DOHH2 (cell line): ENCODE measurements around the gene EID1.

Experiments
- H3F3A ChIP-seq: fragments of 200-600 bp; sonication (generic), shearing (Covaris generic); 2 replicates; pipeline ENCODE4 v1.6.0; 2016; ENCODE audit warnings: antibody characterized with exemption, mild to moderate bottlenecking; ENCODE audit not compliant: control insufficient read depth, insufficient read depth
- H3K27ac ChIP-seq: fragments of 200-600 bp; sonication (generic); 2 replicates; pipeline ENCODE4 v1.5.1; 2014; ENCODE audit warnings: low read depth, mild to moderate bottlenecking, low read length, moderate library complexity
- H3K27me3 ChIP-seq: fragments of 200-600 bp; sonication (generic); 2 replicates; pipeline ENCODE4 v1.6.1; 2014; ENCODE audit warnings: mild to moderate bottlenecking, low read length, mixed read lengths; ENCODE audit not compliant: control insufficient read depth
- H3K36me3 ChIP-seq: fragments of 200-600 bp; sonication (generic); 2 replicates; pipeline ENCODE4 v1.6.1; 2014; ENCODE audit warnings: mild to moderate bottlenecking, low read length, moderate library complexity, mixed read lengths; ENCODE audit not compliant: control insufficient read depth
- H3K4me1 ChIP-seq: fragments of 200-600 bp; sonication (generic); 2 replicates; pipeline ENCODE4 v1.6.1; 2014; ENCODE audit warnings: mild to moderate bottlenecking, low read length, mixed read lengths; ENCODE audit not compliant: control insufficient read depth
- H3K4me2 ChIP-seq: fragments of 200-600 bp; sonication (generic); 2 replicates; pipeline ENCODE4 v1.6.0; 2014; ENCODE audit warnings: mild to moderate bottlenecking, low read length, moderate library complexity
- H3K4me3 ChIP-seq: fragments of 200-600 bp; sonication (generic); 2 replicates; pipeline ENCODE4 v1.5.1; 2014; ENCODE audit warnings: mild to moderate bottlenecking, low read length, mixed read lengths
- H3K79me2 ChIP-seq: fragments of 200-600 bp; sonication (generic); 2 replicates; pipeline ENCODE4 v1.6.1; 2014; ENCODE audit warnings: mild to moderate bottlenecking, low read length, mixed read lengths; ENCODE audit not compliant: control insufficient read depth
- H3K9me2 ChIP-seq: fragments of 200-600 bp; sonication (generic); replicated peaks from 2 replicates; pipeline ENCODE4 v1.6.1; 2014; ENCODE audit warnings: mild to moderate bottlenecking, low read length, mixed read lengths; ENCODE audit not compliant: control insufficient read depth
- H3K9me3 ChIP-seq: fragments of 200-600 bp; sonication (generic); 2 replicates; pipeline ENCODE4 v1.6.1; 2014; ENCODE audit warnings: antibody characterized with exemption, low read length, mixed read lengths; ENCODE audit not compliant: control insufficient read depth, insufficient read depth
- H4K20me1 ChIP-seq: fragments of 200-600 bp; sonication (generic); 2 replicates; pipeline ENCODE4 v1.6.0; 2014; ENCODE audit warnings: low read depth, mild to moderate bottlenecking, antibody characterized with exemption, low read length, moderate library complexity; ENCODE audit not compliant: control insufficient read depth, insufficient read depth
- CTCF ChIP-seq: fragments of 200-600 bp; sonication (generic); IDR thresholded peaks from one replicate; pipeline ENCODE4 v1.5.1; 2014; ENCODE audit warnings: antibody characterized with exemption, mild to moderate bottlenecking, low read depth, low read length; ENCODE audit not compliant: poor library complexity, severe bottlenecking
- EZH2phosphoT487 ChIP-seq: fragments of 200-600 bp; sonication (generic); IDR thresholded peaks from 2 replicates; pipeline ENCODE4 v1.6.1; 2017; ENCODE audit warnings: borderline replicate concordance, mild to moderate bottlenecking, antibody characterized with exemption, low read length, moderate library complexity, mixed read lengths

EID1 gene

DNA sequence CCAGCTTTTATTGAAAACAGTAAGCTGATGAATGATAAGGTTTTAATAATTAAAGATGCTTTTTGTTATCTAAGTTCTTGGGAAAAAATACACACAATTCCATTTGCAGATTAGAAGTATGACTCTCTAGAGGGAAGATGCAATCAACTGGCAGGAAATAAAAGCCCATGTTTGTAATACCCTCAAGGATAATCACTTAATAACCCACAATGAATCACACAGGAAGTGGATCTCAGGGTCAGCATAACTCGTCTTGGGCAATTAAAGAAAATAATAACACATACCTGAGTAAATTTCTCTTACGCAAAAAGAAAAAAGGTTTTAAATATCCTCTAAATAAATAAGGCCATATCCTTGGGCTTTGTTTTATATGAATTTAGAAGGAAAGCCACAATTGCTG is 9.4 kb upstream of the EID1 start:
- TF ChIP-seq EZH2phosphoT487 (no peak), CTCF (no peak)
- no peaks in the 10 kb centered on the region for H3K79me2 ChIP-seq

GRCh38 chr15:48869966-48870365 is 8.0 kb upstream of the EID1 start:
- Histone ChIP-seq H3K36me3 (no peaks in the 10 kb centered on the region), H4K20me1 (no peaks in the 10 kb centered on the region), H3K79me2 (no peaks in the 10 kb centered on the region), H3K9me2 (no peaks in the 10 kb centered on the region), H3K4me1 (no peaks in the 10 kb centered on the region), H3K27ac (no peak overlapping the region), H3K9me3 (no peaks in the 10 kb centered on the region), H3K27me3 (peaks cover 9% of the 10 kb centered on the region; the same call in 1 of the 2 replicates), H3F3A (no peaks in the 10 kb centered on the region), H3K4me3 (no peak overlapping the region), H3K4me2 (no peak overlapping the region)
- TF ChIP-seq CTCF (no peak), EZH2phosphoT487 (no peak)

More for the DNA sequence above, 9.4 kb upstream of the EID1 start:
- H3K36me3 ChIP-seq, result no peaks in the 10 kb centered on the region
- no peak overlapping the region for H3K4me2 ChIP-seq
- H3F3A ChIP-seq, result no peaks in the 10 kb centered on the region
- no peaks in the 10 kb centered on the region for H3K4me1 ChIP-seq
- H4K20me1 ChIP-seq, result no peaks in the 10 kb centered on the region
- H3K27me3 ChIP-seq, result peaks cover 9% of the 10 kb centered on the region; the same call in 1 of the 2 replicates
- H3K4me3 ChIP-seq, result no peak overlapping the region
- H3K9me3 ChIP-seq, result no peaks in the 10 kb centered on the region
- H3K27ac ChIP-seq, result no peak overlapping the region
- H3K9me2 ChIP-seq, result no peaks in the 10 kb centered on the region

DNA sequence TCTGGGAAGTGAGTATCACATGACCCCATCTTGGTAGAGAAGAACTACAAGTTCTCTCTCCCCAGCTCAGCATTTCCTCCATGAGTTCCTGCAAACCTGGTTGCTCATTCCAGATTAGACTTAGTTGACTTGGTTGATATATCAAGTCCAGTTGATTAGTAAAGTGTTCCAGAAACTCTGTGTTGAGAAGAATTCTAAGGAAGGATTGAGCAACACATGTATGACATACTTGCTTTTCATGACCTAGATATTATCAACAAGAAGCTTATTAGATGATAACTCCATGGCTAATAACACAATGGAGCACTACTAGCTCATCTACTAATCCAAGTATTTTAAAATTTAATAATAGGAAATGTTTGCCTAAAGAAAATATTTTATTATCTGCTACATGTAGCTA is 6.4 kb upstream of the EID1 start:
- no peak overlapping the region for H3K4me3 ChIP-seq
- no peaks in the 10 kb centered on the region for H3K9me2 ChIP-seq
- peaks cover 4% of the 10 kb centered on the region; the same call in 1 of the 2 replicates for H3K27me3 ChIP-seq
- no peaks in the 10 kb centered on the region for H3K79me2 ChIP-seq
- no peak overlapping the region for H3K27ac ChIP-seq
- no peaks in the 10 kb centered on the region for H3F3A ChIP-seq
- H3K36me3 ChIP-seq, result no peaks in the 10 kb centered on the region
- H3K4me1 ChIP-seq, result no peaks in the 10 kb centered on the region
- no peaks in the 10 kb centered on the region for H3K9me3 ChIP-seq
- H4K20me1 ChIP-seq, result no peaks in the 10 kb centered on the region
- no peak for TF ChIP-seq EZH2phosphoT487
- no peak for TF ChIP-seq CTCF
- H3K4me2 ChIP-seq, result no peak overlapping the region
